Activated B cell treated with CpG ODN at 0.5 μM for 24 hours (primary cell): ENCODE results near the gene COQ5. TPM values are rescaled to one million over a fixed set of nuclear protein-coding genes. Genes with fewer than 3 reads are reported as not detected.
"Not testable (repeated sequence)": the region's sequence is repeated elsewhere in the genome, so short reads cannot be mapped to it uniquely, and the experiment has no call there.

Source experiments
- ATAC-seq: fragments of 200-7000 bp; cut with Tn5 transposase; one replicate; pipeline ENCODE4 v1.10.0; 2021; ENCODE audit warnings: low read depth, mild to moderate bottlenecking, moderate library complexity
- CTCF ChIA-PET: fragments of 350-600 bp; sonication (Branson Sonifier 250); formaldehyde crosslinking; loops from one replicate; lab custom pipeline; 2021; ENCODE audit warnings: antibody characterized with exemption; lab: Charles Lee
- POLR2A ChIA-PET: fragments of 350-600 bp; sonication (Branson Sonifier 250); formaldehyde crosslinking; loops from one replicate; lab custom pipeline; 2021; ENCODE audit warnings: antibody characterized with exemption; lab: Charles Lee
- DNase-seq: peaks from one replicate; pipeline ENCODE4 v3.0.0; 2022
- H3K27ac Mint-ChIP-seq: one replicate; pipeline ENCODE4 v1.8.0; 2020; ENCODE audit warnings: mixed read lengths
- H3K27me3 Mint-ChIP-seq: one replicate; pipeline ENCODE4 v1.8.0; 2021; ENCODE audit warnings: mixed read lengths
- H3K36me3 Mint-ChIP-seq: one replicate; pipeline ENCODE4 v1.8.0; 2021; ENCODE audit warnings: low read depth, mixed read lengths
- H3K4me1 Mint-ChIP-seq: one replicate; pipeline ENCODE4 v1.8.0; 2021; ENCODE audit warnings: mixed read lengths
- H3K4me3 Mint-ChIP-seq: one replicate; pipeline ENCODE4 v1.8.0; 2020; ENCODE audit warnings: mild to moderate bottlenecking, mixed read lengths
- H3K9me3 Mint-ChIP-seq: one replicate; pipeline ENCODE4 v1.8.0; 2020; ENCODE audit warnings: mixed read lengths
- CTCF ChIP-seq: fragments of 200-600 bp; IDR thresholded peaks from one replicate; pipeline ENCODE4 v1.8.0; 2022; ENCODE audit warnings: antibody characterized with exemption, mild to moderate bottlenecking
- intact Hi-C: fragments of 100-400 bp; cut with micrococcal nuclease; formaldehyde crosslinking; loops from one replicate; pipeline ENCODE4 v1.15.1; 2024
- total RNA-seq: library from RNA; stranded (reverse); gene quantifications from 2 replicates; pipeline ENCODE4 v1.2.3, GENCODE V29; 2022

Gene COQ5
- total RNA-seq, 1 donor from 2014 or later, result 29.5 TPM

GRCh38 chr12:120490833-120491512 is 38.0 kb downstream of the COQ5 start:
- peaks cover 8% of the 10 kb centered on the region for H3K36me3 Mint-ChIP-seq
- H3K9me3 Mint-ChIP-seq, result no peaks in the 10 kb centered on the region
- H3K4me3 Mint-ChIP-seq, result no peak overlapping the region
- peaks cover 10% of the 10 kb centered on the region for H3K4me1 Mint-ChIP-seq
- H3K27ac Mint-ChIP-seq, result no peak overlapping the region
- ChIA-PET POLR2A (interaction anchor here (0.9 kb wide), 1 partner anchor 290 kb away, joined by 3 read pairs; the partner anchor contains the start of gene RPLP0), CTCF (no interaction called here)
- no peak for TF ChIP-seq CTCF
- DNase-seq (no peak), ATAC-seq (no peak)
- intact Hi-C loops, result no loop called here
- H3K27me3 Mint-ChIP-seq, result no peaks in the 10 kb centered on the region

- Mint-ChIP-seq H3K27me3 (no peaks in the 10 kb centered on the region), H3K4me3 (no peak overlapping the region), H3K27ac (no peak overlapping the region), H3K36me3 (peaks cover 6% of the 10 kb centered on the region), H3K4me1 (peaks cover 6% of the 10 kb centered on the region), H3K9me3 (no peaks in the 10 kb centered on the region)
- no peak for DNase-seq
- no peak for ATAC-seq
- CTCF ChIA-PET, result no interaction called here
- intact Hi-C loops, result no loop called here
- POLR2A ChIA-PET, result interaction anchor here (0.9 kb wide), 1 partner anchor 289 kb away, joined by 3 read pairs; the partner anchor contains the start of gene RPLP0
- TF ChIP-seq CTCF, result no peak
Measured at GRCh38 chr12:120490325-120490724, 38.6 kb downstream of the COQ5 start.

GRCh38 chr12:120489018-120489417 is 39.9 kb downstream of the COQ5 start:
- ATAC-seq (no peak), DNase-seq (no peak)
- H3K27me3 Mint-ChIP-seq, result no peaks in the 10 kb centered on the region
- intact Hi-C loops, result no loop called here
- ChIA-PET POLR2A (interaction anchor here (0.9 kb wide), 1 partner anchor 20 kb away, joined by 3 read pairs; the partner anchor contains the start of gene SRSF9), CTCF (interaction anchor here (0.6 kb wide), 1 partner anchor 60 kb away, joined by 3 read pairs; no protein-coding TSS in a partner anchor)
- H3K4me3 Mint-ChIP-seq, result no peak overlapping the region
- no peak for TF ChIP-seq CTCF
- H3K9me3 Mint-ChIP-seq, result no peaks in the 10 kb centered on the region
- no peaks in the 10 kb centered on the region for H3K4me1 Mint-ChIP-seq
- H3K36me3 Mint-ChIP-seq, result peaks cover 6% of the 10 kb centered on the region
- H3K27ac Mint-ChIP-seq, result no peak overlapping the region

GRCh38 chr12:120488057-120488640 is 40.8 kb downstream of the COQ5 start:
- Mint-ChIP-seq H3K9me3 (no peaks in the 10 kb centered on the region), H3K27me3 (no peaks in the 10 kb centered on the region), H3K4me3 (no peak overlapping the region), H3K27ac (no peak overlapping the region), H3K4me1 (no peaks in the 10 kb centered on the region), H3K36me3 (peaks cover 6% of the 10 kb centered on the region)
- TF ChIP-seq CTCF, result no peak
- POLR2A ChIA-PET, result interaction anchor here (0.9 kb wide), 1 partner anchor 19 kb away, joined by 3 read pairs; the partner anchor contains the start of gene SRSF9
- intact Hi-C loops, result no loop called here
- DNase-seq (no peak), ATAC-seq (no peak)
- CTCF ChIA-PET, result interaction anchor here (0.6 kb wide), 1 partner anchor 59 kb away, joined by 3 read pairs; no protein-coding TSS in a partner anchor

- H3K9me3 Mint-ChIP-seq, DNase-seq, intact Hi-C loops, H3K4me1 Mint-ChIP-seq, CTCF ChIA-PET, ATAC-seq, H3K4me3 Mint-ChIP-seq, H3K27me3 Mint-ChIP-seq, H3K27ac Mint-ChIP-seq, H3K36me3 Mint-ChIP-seq: not testable (repeated sequence)
- POLR2A ChIA-PET, result interaction anchor here (0.6 kb wide), 1 partner anchor 12 kb away, joined by 5 read pairs; no protein-coding TSS in a partner anchor
Measured at GRCh38 chr12:120487552-120487951, 41.4 kb downstream of the COQ5 start.
